Astrocyte (in vitro differentiated cells and primary cell): ENCODE results near the gene CERT1. TPM values are rescaled to one million over a fixed set of nuclear protein-coding genes. Genes with fewer than 3 reads are reported as not detected.

Source experiments
- DNase-seq: peaks from one replicate; pipeline ENCODE4 v3.0.0-alpha.2; 2010; ENCODE audit warnings: low read depth
- FAIRE-seq: peaks from 2 replicates; lab custom pipeline; 2011; peaks lifted over from hg19 to GRCh38; lab: Jason Lieb, UNC
- H2AFZ ChIP-seq: 2 replicates; pipeline ENCODE4 v1.6.0; 2012; ENCODE audit warnings: low read depth, low read length, inconsistent platforms
- H3K27ac ChIP-seq: 2 replicates; pipeline ENCODE4 v1.5.1; 2011; ENCODE audit warnings: low read depth, low read length, inconsistent platforms
- H3K27me3 ChIP-seq: 2 replicates; pipeline ENCODE4 v1.6.0; 2011; ENCODE audit warnings: low read length, inconsistent platforms; ENCODE audit not compliant: insufficient read depth
- H3K36me3 ChIP-seq: 2 replicates; pipeline ENCODE4 v1.5.1; 2011; ENCODE audit warnings: low read length, inconsistent platforms; ENCODE audit not compliant: insufficient read depth
- H3K4me1 ChIP-seq: 2 replicates; pipeline ENCODE4 v1.5.1; 2011; ENCODE audit warnings: low read length, inconsistent platforms; ENCODE audit not compliant: insufficient read depth
- H3K4me2 ChIP-seq: 2 replicates; pipeline ENCODE4 v1.6.0; 2012; ENCODE audit warnings: low read length, inconsistent platforms
- H3K4me3 ChIP-seq: 2 replicates; pipeline ENCODE4 v1.5.1; 2011; ENCODE audit warnings: low read depth, mild to moderate bottlenecking, low read length, inconsistent platforms; ENCODE audit not compliant: insufficient read depth
- H3K79me2 ChIP-seq: 2 replicates; pipeline ENCODE4 v1.6.0; 2012; ENCODE audit warnings: mild to moderate bottlenecking, low read length, inconsistent platforms; ENCODE audit not compliant: insufficient read depth
- H3K9ac ChIP-seq: 2 replicates; pipeline ENCODE4 v1.6.0; 2012; ENCODE audit warnings: mild to moderate bottlenecking, low read length, inconsistent platforms
- H3K9me3 ChIP-seq: 2 replicates; pipeline ENCODE4 v1.5.1; 2012; ENCODE audit warnings: low read depth, mild to moderate bottlenecking, low read length, inconsistent platforms; ENCODE audit not compliant: insufficient read depth
- H4K20me1 ChIP-seq: 2 replicates; pipeline ENCODE4 v1.6.0; 2012; ENCODE audit warnings: low read length, inconsistent platforms; ENCODE audit not compliant: insufficient read depth
- H3K27ac Mint-ChIP-seq: one replicate; pipeline ENCODE4 v1.8.0; 2021; ENCODE audit warnings: mild to moderate bottlenecking, mixed read lengths; ENCODE audit not compliant: unreplicated experiment
- H3K27me3 Mint-ChIP-seq: one replicate; pipeline ENCODE4 v1.8.0; 2021; ENCODE audit warnings: low read depth, mixed read lengths; ENCODE audit not compliant: unreplicated experiment
- H3K36me3 Mint-ChIP-seq: one replicate; pipeline ENCODE4 v1.8.0; 2021; ENCODE audit warnings: low read depth, mixed read lengths; ENCODE audit not compliant: unreplicated experiment
- H3K4me1 Mint-ChIP-seq: one replicate; pipeline ENCODE4 v1.8.0; 2021; ENCODE audit warnings: low read depth, mixed read lengths; ENCODE audit not compliant: unreplicated experiment
- H3K4me3 Mint-ChIP-seq: one replicate; pipeline ENCODE4 v1.8.0; 2021; ENCODE audit warnings: mild to moderate bottlenecking, moderate library complexity, mixed read lengths; ENCODE audit not compliant: unreplicated experiment
- H3K9me3 Mint-ChIP-seq: one replicate; pipeline ENCODE4 v1.8.0; 2021; ENCODE audit warnings: mild to moderate bottlenecking, mixed read lengths; ENCODE audit not compliant: unreplicated experiment
- EZH2 ChIP-seq: IDR thresholded peaks from 2 replicates; pipeline ENCODE4 v1.6.1; 2012; ENCODE audit warnings: mild to moderate bottlenecking, low read length, inconsistent platforms; ENCODE audit not compliant: insufficient read depth
- total RNA-seq: library from RNA; stranded (reverse); gene quantifications from 2 replicates; pipeline ENCODE4 v1.2.1, GENCODE V29; 2021
- TF ChIP-seq, protein P1 (sequence below): IDR thresholded peaks from 2 replicates; pipeline ENCODE4 v1.5.1; 2011; ENCODE audit warnings: low read depth, mild to moderate bottlenecking, inconsistent platforms, low read length, moderate library complexity; ENCODE audit not compliant: insufficient read depth

CERT1 gene
- total RNA-seq, 1 donor from 2014 or later = 29.6 TPM

DNA sequence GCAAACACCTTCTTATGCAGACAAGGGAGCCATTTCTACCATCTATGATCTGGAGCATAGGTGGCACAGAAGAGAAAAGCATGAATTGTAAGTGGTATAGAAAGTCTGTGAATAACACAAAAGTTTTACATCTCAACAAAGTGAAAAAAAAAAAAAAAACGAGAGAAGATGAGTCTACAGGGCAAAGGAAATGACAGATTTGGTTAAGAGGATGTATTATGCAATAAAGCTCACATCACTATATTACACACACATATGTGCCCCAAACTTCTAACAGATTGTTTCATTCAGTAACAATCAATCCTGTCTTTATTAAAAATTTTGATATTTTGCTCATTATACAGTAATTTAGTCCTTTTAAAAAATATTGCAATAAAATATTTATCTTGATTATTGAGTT lies 49.8 kb downstream of the CERT1 start:
- peaks cover 2% of the 10 kb centered on the region for H3K9me3 Mint-ChIP-seq
- peaks cover 5% of the 10 kb centered on the region for H3K4me1 Mint-ChIP-seq
- no peaks in the 10 kb centered on the region for H3K9me3 ChIP-seq

GRCh38 chr5:75460942-75461610 lies 50.4 kb downstream of the CERT1 start:
- Mint-ChIP-seq H3K4me1 (peaks cover 5% of the 10 kb centered on the region), H3K4me3 (no peak overlapping the region), H3K36me3 (peaks cover 6% of the 10 kb centered on the region), H3K27me3 (no peaks in the 10 kb centered on the region), H3K9me3 (peaks cover 2% of the 10 kb centered on the region), H3K27ac (no peak overlapping the region)
- Histone ChIP-seq H3K27ac (no peak overlapping the region), H3K36me3 (no peaks in the 10 kb centered on the region), H3K9me3 (no peaks in the 10 kb centered on the region), H3K9ac (no peak overlapping the region), H4K20me1 (peaks cover 37% of the 10 kb centered on the region), H3K4me3 (no peak overlapping the region), H3K4me1 (no peaks in the 10 kb centered on the region), H3K4me2 (no peak overlapping the region), H3K27me3 (no peaks in the 10 kb centered on the region), H3K79me2 (peaks cover 25% of the 10 kb centered on the region), H2AFZ (no peak overlapping the region)
- TF ChIP-seq EZH2 = no peak
- TF ChIP-seq, protein P1, sequence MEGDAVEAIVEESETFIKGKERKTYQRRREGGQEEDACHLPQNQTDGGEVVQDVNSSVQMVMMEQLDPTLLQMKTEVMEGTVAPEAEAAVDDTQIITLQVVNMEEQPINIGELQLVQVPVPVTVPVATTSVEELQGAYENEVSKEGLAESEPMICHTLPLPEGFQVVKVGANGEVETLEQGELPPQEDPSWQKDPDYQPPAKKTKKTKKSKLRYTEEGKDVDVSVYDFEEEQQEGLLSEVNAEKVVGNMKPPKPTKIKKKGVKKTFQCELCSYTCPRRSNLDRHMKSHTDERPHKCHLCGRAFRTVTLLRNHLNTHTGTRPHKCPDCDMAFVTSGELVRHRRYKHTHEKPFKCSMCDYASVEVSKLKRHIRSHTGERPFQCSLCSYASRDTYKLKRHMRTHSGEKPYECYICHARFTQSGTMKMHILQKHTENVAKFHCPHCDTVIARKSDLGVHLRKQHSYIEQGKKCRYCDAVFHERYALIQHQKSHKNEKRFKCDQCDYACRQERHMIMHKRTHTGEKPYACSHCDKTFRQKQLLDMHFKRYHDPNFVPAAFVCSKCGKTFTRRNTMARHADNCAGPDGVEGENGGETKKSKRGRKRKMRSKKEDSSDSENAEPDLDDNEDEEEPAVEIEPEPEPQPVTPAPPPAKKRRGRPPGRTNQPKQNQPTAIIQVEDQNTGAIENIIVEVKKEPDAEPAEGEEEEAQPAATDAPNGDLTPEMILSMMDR = no peak
- DNase-seq (no peak), FAIRE-seq (no peak)

More for the DNA sequence above, 49.8 kb downstream of the CERT1 start:
- Histone ChIP-seq H3K79me2 (peaks cover 25% of the 10 kb centered on the region), H3K4me1 (no peaks in the 10 kb centered on the region), H2AFZ (no peak overlapping the region), H3K27me3 (no peaks in the 10 kb centered on the region), H3K9ac (no peak overlapping the region), H3K4me3 (no peak overlapping the region), H3K4me2 (no peak overlapping the region), H4K20me1 (peaks cover 43% of the 10 kb centered on the region), H3K36me3 (no peaks in the 10 kb centered on the region), H3K27ac (no peak overlapping the region)
- FAIRE-seq (no peak), DNase-seq (no peak)
- no peaks in the 10 kb centered on the region for H3K27me3 Mint-ChIP-seq
- H3K4me3 Mint-ChIP-seq = no peak overlapping the region
- peaks cover 5% of the 10 kb centered on the region for H3K36me3 Mint-ChIP-seq
- no peak overlapping the region for H3K27ac Mint-ChIP-seq
- no peak for TF ChIP-seq EZH2
- TF ChIP-seq, protein P1 = no peak

DNA sequence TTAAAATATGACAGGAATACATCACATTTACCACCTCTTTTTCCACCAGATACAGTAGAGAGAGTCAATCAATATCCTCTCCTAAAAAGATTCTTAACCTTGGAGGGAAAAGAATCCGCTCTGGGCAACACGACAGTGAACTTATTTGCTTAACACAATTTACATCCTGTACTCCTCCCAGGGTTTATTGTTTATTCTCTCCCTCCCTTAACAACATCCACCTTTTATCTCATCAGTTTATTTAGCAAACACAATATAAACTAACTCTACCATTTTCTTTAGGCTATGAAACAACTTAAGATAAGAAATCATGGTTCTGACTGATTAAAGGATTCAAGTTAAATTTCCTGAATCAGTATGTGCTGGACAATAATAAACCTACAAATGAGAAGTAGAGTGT lies 50.9 kb downstream of the CERT1 start:
- Histone ChIP-seq H2AFZ (no peak overlapping the region), H3K4me2 (no peak overlapping the region), H3K79me2 (peaks cover 25% of the 10 kb centered on the region), H3K4me1 (no peaks in the 10 kb centered on the region), H3K27me3 (no peaks in the 10 kb centered on the region), H3K4me3 (no peak overlapping the region), H3K9me3 (no peaks in the 10 kb centered on the region), H4K20me1 (peaks cover 32% of the 10 kb centered on the region), H3K27ac (no peak overlapping the region), H3K9ac (no peak overlapping the region), H3K36me3 (no peaks in the 10 kb centered on the region)
- H3K9me3 Mint-ChIP-seq = peaks cover 2% of the 10 kb centered on the region
- H3K4me3 Mint-ChIP-seq = no peak overlapping the region
- TF ChIP-seq, protein P1 = no peak
- no peak for TF ChIP-seq EZH2
- H3K27me3 Mint-ChIP-seq = no peaks in the 10 kb centered on the region
- DNase-seq (no peak), FAIRE-seq (no peak)
- no peak overlapping the region for H3K27ac Mint-ChIP-seq
- H3K4me1 Mint-ChIP-seq = peaks cover 3% of the 10 kb centered on the region
- peaks cover 6% of the 10 kb centered on the region for H3K36me3 Mint-ChIP-seq
